PC-9 (cell line): Measurements from ENCODE around the gene C1orf56. TPM values are rescaled to one million over a fixed set of nuclear protein-coding genes. Genes with fewer than 3 reads are reported as not detected.

Experiments
- BruUV-seq: library from RNA; stranded (reverse); fragments of 400-500 nt; replicated peaks from 2 replicates; lab custom pipeline; 2021; lab: Mats Ljungman, UMichigan
- CTCF ChIA-PET: fragments of 300-600 bp; sonication (Branson Sonifier 250); formaldehyde crosslinking; loops from one replicate; lab custom pipeline; 2022; ENCODE audit warnings: antibody characterized with exemption; lab: Charles Lee
- POLR2A ChIA-PET: fragments of 300-600 bp; sonication (Branson Sonifier 250); formaldehyde crosslinking; loops from one replicate; lab custom pipeline; 2022; ENCODE audit warnings: antibody characterized with exemption; ENCODE audit not compliant: unreplicated experiment; lab: Charles Lee
- DNase-seq, 2 experiments: peaks; one replicate each; pipeline versions ENCODE4 v3.0.0 to v3.0.0-alpha.2; 2015 to 2022; ENCODE audit warnings: mixed read lengths in 1 of 2
- H2AFZ ChIP-seq: fragments of 200-600 bp; sonication (generic); 2 replicates; pipeline ENCODE4 v1.8.1; 2017; ENCODE audit warnings: antibody characterized with exemption
- H3F3A ChIP-seq: fragments of 200-600 bp; sonication (generic); 2 replicates; pipeline ENCODE4 v1.8.1; 2017; ENCODE audit warnings: antibody characterized with exemption, mild to moderate bottlenecking, low read depth; ENCODE audit not compliant: insufficient read depth
- H3K27ac ChIP-seq: fragments of 200-600 bp; sonication (generic); 2 replicates; pipeline ENCODE4 v1.6.1; 2016; ENCODE audit warnings: mixed run types
- H3K27me3 ChIP-seq: fragments of 200-600 bp; sonication (generic); 2 replicates; pipeline ENCODE4 v1.6.1; 2016; ENCODE audit warnings: low read depth, mixed run types; ENCODE audit not compliant: insufficient read depth
- H3K36me3 ChIP-seq: fragments of 200-600 bp; sonication (generic); 2 replicates; pipeline ENCODE4 v1.6.1; 2016; ENCODE audit warnings: low read depth, mixed run types
- H3K4me1 ChIP-seq: fragments of 200-600 bp; sonication (generic); replicated peaks from 2 replicates; pipeline ENCODE4 v1.6.1; 2016; ENCODE audit warnings: mixed run types; ENCODE audit not compliant: insufficient read depth
- H3K4me2 ChIP-seq: fragments of 200-600 bp; sonication (generic); 2 replicates; pipeline ENCODE4 v1.6.1; 2017; ENCODE audit warnings: mixed run types
- H3K4me3 ChIP-seq: fragments of 200-600 bp; sonication (generic); 2 replicates; pipeline ENCODE4 v1.6.1; 2016; ENCODE audit warnings: mixed run types
- H3K79me2 ChIP-seq: fragments of 200-600 bp; sonication (generic); 2 replicates; pipeline ENCODE4 v1.6.1; 2017; ENCODE audit warnings: low read depth, mixed run types
- H3K9me2 ChIP-seq: fragments of 200-600 bp; sonication (generic); 2 replicates; pipeline ENCODE4 v1.8.1; 2017; ENCODE audit warnings: mild to moderate bottlenecking; ENCODE audit not compliant: insufficient read depth
- H3K9me3 ChIP-seq: fragments of 200-600 bp; sonication (generic); 2 replicates; pipeline ENCODE4 v1.8.1; 2016; ENCODE audit warnings: low read depth; ENCODE audit not compliant: insufficient read depth
- H4K20me1 ChIP-seq: fragments of 200-600 bp; sonication (generic); 2 replicates; pipeline ENCODE4 v1.8.1; 2017; ENCODE audit not compliant: insufficient read depth
- CTCF ChIP-seq: fragments of 200-600 bp; sonication (generic); conservative IDR thresholded peaks from 2 replicates; pipeline ENCODE4 v1.6.1; 2017; ENCODE audit warnings: mixed run types, antibody characterized with exemption, mild to moderate bottlenecking, moderate library complexity
- EZH2 ChIP-seq: fragments of 200-600 bp; sonication (generic); IDR thresholded peaks from 2 replicates; pipeline ENCODE4 v1.8.0; 2017; ENCODE audit warnings: antibody characterized with exemption, low read depth
- intact Hi-C: fragments of 100-400 bp; cut with micrococcal nuclease; formaldehyde crosslinking; loops from one replicate; pipeline ENCODE4 v1.10.0; 2022; ENCODE audit not compliant: unreplicated experiment
- total RNA-seq: library from RNA; stranded (reverse); gene quantifications from 2 replicates; pipeline ENCODE4 v1.2.3, GENCODE V29; 2021

C1orf56 gene
- total RNA-seq, 1 experiment from 2014 or later = 1.8 TPM

GRCh38 chr1:151055581-151055980, 8.0 kb downstream of the C1orf56 start:
- H3K27me3 ChIP-seq = no peaks in the 10 kb centered on the region
- H3K4me2 ChIP-seq = peak overlapping the region; percentile 29
- intact Hi-C loops = no loop called here
- H3K9me2 ChIP-seq = no peaks in the 10 kb centered on the region
- H3K9me3 ChIP-seq = no peaks in the 10 kb centered on the region
- no peak overlapping the region for H3K27ac ChIP-seq
- CTCF ChIA-PET = no interaction called here
- POLR2A ChIA-PET = interaction anchor here (0.6 kb wide), 1 partner anchor 194 kb away, joined by 4 read pairs; no protein-coding TSS in a partner anchor
- peaks cover 38% of the 10 kb centered on the region for H3K36me3 ChIP-seq
- peaks cover 14% of the 10 kb centered on the region; the same call in 1 of the 2 replicates for H4K20me1 ChIP-seq
- H2AFZ ChIP-seq = no peak overlapping the region
- TF ChIP-seq CTCF (no peak), EZH2 (no peak)
- no peak for DNase-seq
- peaks cover 37% of the 10 kb centered on the region for H3K4me1 ChIP-seq
- no TSS peak for BruUV-seq
- H3K79me2 ChIP-seq = peaks cover 47% of the 10 kb centered on the region
- H3K4me3 ChIP-seq = no peak overlapping the region
- H3F3A ChIP-seq = peaks cover 42% of the 10 kb centered on the region

GRCh38 chr1:151056149-151056548, 8.6 kb downstream of the C1orf56 start:
- no peak overlapping the region for H3K27ac ChIP-seq
- H3F3A ChIP-seq = peaks cover 37% of the 10 kb centered on the region
- H3K9me3 ChIP-seq = no peaks in the 10 kb centered on the region
- DNase-seq = no peak
- no peak for TF ChIP-seq EZH2
- no peak for TF ChIP-seq CTCF
- peaks cover 38% of the 10 kb centered on the region for H3K36me3 ChIP-seq
- H4K20me1 ChIP-seq = peaks cover 14% of the 10 kb centered on the region; the same call in 1 of the 2 replicates
- intact Hi-C loops = no loop called here
- H2AFZ ChIP-seq = no peak overlapping the region
- BruUV-seq = no TSS peak
- H3K79me2 ChIP-seq = peaks cover 47% of the 10 kb centered on the region
- peaks cover 43% of the 10 kb centered on the region for H3K4me1 ChIP-seq
- H3K4me3 ChIP-seq = no peak overlapping the region
- H3K27me3 ChIP-seq = no peaks in the 10 kb centered on the region
- ChIA-PET CTCF (no interaction called here), POLR2A (interaction anchor here (0.6 kb wide), 2 partner anchors 20 to 193 kb away, joined by 4 to 5 read pairs; partner anchors contain the start of gene BNIPL)
- no peaks in the 10 kb centered on the region for H3K9me2 ChIP-seq
- H3K4me2 ChIP-seq = peak overlapping the region; percentile 37

- Histone ChIP-seq H3K36me3 (peaks cover 27% of the 10 kb centered on the region), H4K20me1 (peaks cover 14% of the 10 kb centered on the region; the same call in 1 of the 2 replicates), H3K27me3 (no peaks in the 10 kb centered on the region), H3K27ac (no peak overlapping the region), H3K79me2 (peaks cover 47% of the 10 kb centered on the region), H3K9me2 (no peaks in the 10 kb centered on the region), H3K4me2 (peak overlapping the region; percentile 90), H3K4me3 (peak overlapping the region; percentile 82), H3K4me1 (peaks cover 43% of the 10 kb centered on the region), H3F3A (peaks cover 15% of the 10 kb centered on the region), H3K9me3 (no peaks in the 10 kb centered on the region), H2AFZ (peak overlapping the region; percentile 86)
- intact Hi-C loops = loop anchor here (1.0 to 2.0 kb wide), 2 partner anchors 51 to 82 kb away; no protein-coding TSS in a partner anchor
- peak; percentile 85 to 88 for DNase-seq
- ChIA-PET POLR2A (interaction anchor here (0.6 kb wide), 2 partner anchors 77 to 737 kb away, joined by 3 read pairs; no protein-coding TSS in a partner anchor), CTCF (interaction anchor here (0.6 to 1.0 kb wide), 4 partner anchors 12 to 509 kb away, joined by 3 to 4 read pairs (median 3); no protein-coding TSS in a partner anchor)
- TF ChIP-seq CTCF (no peak), EZH2 (no peak)
- no TSS peak for BruUV-seq
Measured at GRCh38 chr1:151058692-151059091, 11.1 kb downstream of the C1orf56 start.
